Ramos (cell line): ENCODE results near the gene PKN2.
"Not testable (repeated sequence)": the region's sequence is repeated elsewhere in the genome, so short reads cannot be mapped to it uniquely, and the experiment has no call there.

ENCODE experiments used
- in situ Hi-C: fragments of 300-500 bp; cut with MboI; formaldehyde crosslinking; loops from one replicate; pipeline ENCODE4 v1.14.3; 2022; ENCODE audit warnings: low sequenced_read_pairs; ENCODE audit not compliant: unreplicated experiment

Gene PKN2

DNA sequence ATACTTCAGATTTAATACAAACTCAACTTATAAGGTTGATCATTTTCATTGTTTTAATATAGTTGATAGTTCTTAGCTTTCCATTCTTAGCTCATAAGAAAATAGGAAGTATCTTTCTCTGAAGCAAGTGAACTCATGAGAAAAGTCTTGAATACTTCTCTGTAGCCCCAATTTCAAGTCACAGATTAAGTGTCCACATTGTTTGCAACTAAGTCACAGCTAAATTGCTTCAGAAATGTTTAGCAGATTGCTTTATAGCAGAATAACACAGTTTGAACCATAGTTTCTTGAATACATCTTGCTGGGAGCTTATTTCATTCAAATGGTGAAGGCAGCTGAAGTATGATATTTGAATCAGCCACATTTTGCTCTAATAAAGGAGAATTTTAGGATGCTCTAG, 10.6 kb upstream of the PKN2 start:
- in situ Hi-C loops, result no loop called here

DNA sequence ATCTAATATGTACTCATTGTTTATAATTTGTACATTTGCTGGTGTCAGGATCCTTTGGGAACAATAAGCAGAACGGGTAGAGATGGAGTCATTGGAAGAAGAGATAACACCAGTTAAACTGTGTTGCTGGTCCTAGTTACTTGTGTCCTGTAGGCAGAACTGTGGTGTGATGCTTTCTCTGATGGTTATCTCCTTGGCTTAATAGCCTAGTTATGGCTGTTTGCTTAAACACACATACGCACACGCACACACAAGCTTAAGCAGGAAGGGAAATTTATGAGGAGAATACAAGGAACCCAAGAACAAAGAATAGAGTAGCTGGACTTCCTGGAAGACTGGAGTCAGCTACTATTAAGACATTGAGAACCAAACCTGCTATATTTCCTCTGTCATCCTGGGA, 5.7 kb upstream of the PKN2 start:
- in situ Hi-C loops, result no loop called here

DNA sequence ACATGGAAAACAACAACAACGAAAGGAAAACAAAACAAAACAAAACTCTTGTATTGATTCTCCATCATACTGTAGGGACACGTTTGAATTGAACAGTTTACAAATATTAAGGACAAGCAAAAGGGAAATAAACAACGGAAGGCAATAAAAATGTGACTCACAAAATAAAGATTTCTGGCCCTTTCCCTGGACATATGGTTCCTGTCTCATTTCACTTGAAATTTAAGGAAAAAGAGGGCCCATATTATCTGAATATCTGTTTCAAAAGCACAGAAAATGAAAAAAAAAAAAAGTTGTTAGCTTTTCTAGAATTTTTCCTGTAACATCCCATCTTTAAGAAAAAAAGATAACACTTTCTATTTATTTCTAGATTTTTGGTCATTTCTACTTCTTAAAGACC, 3.6 kb upstream of the PKN2 start:
- in situ Hi-C loops, result no loop called here

DNA sequence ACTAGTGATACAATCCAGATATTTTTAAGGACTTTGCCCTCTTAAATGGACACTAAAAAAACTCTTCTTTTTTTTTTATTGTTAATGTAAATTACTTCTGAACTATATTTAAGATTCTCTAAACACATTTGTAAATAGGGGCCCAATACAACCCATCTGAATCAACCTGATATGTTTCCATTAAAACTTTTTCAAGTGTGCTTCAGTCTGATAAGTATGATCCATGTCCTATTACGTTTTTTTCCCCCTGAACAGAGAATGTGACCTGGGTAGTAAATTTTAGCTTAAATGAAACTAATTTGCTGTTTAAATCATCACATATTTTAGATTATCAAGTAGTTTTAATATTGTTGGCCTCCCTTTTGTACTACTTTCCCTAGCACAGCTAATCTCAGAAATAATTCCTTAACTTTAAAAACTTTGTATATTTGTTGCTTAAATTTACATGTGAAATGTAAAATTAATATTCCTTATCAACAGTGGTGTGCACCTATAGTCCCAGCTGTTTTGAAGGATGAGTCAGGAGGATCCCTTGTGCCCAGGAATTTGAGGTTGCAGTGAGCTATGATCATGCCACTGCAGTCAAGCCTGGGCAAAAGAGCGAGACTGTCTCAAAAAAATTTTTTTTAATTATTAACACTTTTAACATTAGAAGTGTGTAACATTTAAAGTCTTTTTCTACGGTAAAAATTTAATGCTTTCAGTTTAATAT, 3.0 kb upstream of the PKN2 start:
- in situ Hi-C loops, result no loop called here

DNA sequence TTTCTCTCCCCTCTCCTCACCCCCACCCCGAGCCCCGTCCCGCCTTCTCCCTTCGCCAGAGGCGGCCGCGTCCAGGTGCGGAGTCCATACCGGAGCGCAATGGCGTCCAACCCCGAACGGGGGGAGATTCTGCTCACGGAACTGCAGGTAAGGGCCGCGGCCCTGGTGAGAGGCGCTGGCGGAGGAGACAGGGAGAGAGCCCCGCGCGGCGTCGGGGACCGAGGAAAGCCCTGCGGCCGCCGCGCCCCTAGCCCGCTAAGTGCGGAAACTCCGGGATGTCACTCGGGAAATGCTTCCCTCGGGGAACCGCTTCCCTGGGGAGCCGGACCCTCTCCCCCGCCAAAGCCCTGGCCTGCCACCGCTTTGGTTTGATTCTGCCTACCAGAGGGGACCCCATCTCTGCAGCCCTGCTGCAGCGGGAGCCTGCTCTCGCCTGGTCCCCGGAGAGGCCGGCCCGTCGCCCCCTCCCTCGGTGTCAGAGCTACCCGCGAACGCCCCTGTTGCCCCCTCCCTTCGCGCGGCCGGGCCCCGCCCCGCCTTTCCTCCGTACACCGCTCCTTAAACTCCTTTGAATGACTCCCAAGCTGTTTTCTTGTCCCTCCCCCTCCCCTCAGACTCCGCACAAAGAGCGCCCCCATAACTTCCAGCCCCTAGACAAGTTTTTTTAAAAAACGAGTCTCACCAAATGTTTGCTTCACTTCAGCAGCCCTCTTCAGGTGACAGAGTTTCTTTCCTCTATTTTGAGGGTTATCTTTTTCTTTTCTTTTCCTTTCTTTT, 597 bp downstream of the PKN2 start:
- in situ Hi-C loops, result no loop called here

DNA sequence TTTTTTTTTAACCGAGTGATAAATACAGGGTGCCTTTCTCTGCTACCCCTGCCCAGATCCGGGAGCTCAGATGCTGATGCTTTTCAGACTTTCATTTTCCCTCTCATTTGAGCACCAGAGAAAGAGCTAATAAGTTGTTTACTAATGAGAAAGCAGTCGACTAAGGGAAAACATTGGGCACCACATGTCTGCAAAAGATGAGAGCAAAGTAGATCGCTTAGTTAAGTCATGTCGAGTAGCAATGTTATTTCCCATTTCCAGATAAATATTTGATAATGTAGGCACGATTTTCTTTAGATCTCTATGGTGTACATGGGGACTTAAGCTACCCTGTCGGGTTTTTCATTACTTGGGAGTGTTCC, 1.2 kb downstream of the PKN2 start:
- in situ Hi-C loops, result no loop called here

DNA sequence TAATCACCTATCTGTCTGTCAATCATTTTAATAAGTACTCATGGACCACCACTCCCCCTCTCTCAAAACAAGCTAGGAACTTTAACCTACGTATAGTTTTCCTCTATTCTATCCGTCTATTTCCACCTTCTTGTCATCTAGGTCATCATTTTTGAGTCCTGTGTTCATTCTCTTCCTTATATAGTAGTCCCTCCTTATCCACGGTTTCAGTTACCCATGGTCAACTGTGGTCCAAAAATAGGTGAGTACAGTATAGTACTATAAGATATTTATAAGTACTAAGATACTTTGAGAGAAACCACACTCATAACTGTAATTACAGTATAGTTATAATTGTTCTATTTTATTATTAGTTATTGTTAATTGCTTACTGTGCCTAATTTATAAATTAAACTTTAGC, 7.5 kb downstream of the PKN2 start:
- in situ Hi-C loops, result no loop called here

DNA sequence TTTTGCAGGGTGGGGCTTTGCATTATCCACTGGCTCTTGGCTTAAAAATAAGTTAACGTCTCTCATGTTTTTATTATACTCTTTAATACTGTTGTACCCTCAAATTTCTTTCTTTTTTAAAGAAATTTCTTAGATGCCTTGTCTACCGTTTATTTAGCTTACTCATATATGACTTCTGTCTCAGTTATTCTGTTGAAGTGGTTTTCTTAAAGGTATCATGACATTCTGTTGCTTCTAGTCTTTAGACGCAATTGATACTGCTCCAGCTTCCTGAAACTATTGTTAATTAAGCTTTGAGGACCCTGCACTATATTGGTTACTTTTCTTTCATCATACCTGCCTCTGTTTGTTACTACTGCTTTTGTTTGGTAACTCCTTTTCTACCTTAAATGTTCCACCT, 11.7 kb downstream of the PKN2 start:
- in situ Hi-C loops, result no loop called here

DNA sequence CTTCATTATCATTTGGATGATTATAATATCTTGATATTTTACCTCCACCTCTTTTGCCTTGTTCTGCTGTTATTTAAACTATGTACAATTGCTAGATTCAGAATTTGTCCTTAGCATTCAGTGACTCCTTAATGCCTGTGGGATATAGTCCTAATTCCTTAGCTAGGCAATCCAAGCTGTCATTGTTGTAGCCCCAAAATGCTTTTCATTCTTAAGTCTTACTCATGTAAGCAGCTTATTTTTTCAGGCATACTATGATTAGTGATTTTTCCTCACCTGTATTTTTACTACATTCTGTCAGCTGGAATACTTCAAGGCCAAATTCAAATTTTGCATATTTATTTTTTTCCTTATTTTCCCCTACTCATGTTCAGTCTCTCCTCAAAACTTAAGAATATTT, 13.4 kb downstream of the PKN2 start:
- in situ Hi-C loops, result no loop called here

DNA sequence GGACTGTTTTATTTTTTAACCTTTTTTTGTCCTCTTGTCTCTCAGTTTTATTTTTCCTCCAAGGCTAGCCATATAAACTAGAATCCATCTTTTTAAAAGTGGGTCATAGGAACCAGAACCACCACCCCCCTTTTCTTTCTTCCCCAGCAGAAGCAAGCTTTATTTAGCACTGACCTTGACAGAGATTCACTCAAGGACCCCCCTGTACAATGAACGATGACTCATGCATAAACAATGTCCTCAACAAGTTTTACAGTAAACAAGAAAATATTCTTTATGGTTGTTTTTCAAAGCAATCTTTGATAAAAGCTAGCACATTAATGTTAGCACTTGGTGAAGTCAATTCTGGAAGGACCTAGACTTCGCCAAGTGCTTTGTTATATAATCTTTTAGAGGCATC, 14.1 kb downstream of the PKN2 start:
- in situ Hi-C loops, result no loop called here

DNA sequence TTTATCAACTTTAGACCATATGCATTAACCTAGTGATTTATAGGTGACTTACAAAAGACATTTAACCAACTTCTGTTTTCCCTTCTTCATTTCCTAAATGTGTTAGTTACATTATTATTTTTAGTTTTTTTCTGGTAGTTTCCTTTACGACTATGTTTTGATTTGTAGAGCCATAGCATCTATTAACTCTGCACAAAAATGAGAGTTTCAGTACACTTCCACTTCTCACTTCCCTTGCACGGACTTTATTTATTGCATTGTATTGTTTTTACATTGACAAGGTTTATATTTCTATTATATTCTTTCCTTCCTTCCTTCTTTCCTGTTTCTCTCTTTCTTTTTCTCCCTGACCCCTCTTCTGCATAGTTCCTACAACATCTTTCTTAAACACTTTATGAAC, 14.7 kb downstream of the PKN2 start:
- in situ Hi-C loops, result no loop called here

DNA sequence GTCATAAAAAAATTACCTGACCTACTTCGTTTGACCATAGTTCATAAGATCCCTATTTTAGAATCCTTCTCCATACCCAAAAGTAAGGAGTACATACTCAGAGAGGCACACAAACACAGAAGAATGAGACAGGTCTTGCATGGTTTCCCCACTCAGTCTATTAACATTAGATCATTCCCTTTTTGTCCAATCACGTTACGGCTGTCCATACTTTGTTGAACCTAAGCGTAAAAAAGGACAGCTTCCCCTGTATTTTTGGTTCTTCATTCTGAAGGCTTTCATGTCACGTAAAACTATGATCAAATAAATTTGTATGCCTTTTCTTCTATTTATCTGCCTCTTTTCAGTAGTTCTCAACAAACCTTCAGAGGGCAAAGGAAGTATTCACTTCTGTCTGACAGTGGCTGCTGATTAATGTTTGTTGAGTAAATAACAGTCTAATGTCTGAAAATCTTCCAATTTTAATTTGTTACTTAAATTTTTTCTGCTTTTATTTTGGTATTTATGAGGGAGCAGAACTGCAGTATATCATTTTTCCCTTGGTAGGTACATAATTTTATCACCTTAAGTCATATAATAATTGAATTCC, 16.4 kb downstream of the PKN2 start:
- in situ Hi-C loops, result no loop called here

DNA sequence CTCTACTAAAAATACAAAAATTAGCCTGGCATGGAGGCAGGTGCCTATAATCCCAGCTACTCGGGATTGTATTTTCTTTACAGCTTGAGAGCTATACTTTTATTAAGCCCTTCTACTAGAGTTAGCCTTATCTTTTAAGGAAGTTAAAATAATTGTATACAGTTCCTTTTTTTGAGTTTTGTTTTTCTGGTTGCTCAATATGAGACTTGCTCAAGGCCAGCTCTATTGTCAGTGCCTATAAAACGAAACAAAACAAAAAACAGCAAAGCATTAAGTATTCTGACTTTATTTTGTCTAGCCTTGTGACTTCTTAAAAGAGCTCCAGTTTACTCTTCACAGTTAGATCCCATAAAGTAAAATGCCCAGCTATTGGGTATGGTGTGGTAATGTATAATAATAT, 17.2 kb downstream of the PKN2 start:
- in situ Hi-C loops, result no loop called here

DNA sequence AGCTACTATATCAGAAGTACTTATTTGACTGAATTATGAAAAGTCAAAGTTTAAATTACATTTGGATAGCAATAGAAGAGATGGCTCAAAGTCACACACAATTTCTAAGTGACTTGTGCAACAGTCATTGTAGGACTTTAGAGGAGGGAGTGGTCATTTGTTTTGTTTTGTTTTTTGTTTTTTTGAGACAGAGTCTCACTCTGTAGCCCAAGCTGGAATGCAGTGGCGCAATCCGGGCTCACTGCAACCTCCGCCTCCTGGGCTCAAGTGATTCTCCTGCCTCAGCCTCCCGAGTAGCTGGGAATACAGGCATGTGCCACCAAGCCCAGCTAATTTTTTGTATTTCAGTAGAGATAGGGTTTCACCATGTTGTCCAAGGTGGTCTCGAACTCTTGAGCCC, 17.7 kb downstream of the PKN2 start:
- in situ Hi-C loops, result not testable (repeated sequence)

DNA sequence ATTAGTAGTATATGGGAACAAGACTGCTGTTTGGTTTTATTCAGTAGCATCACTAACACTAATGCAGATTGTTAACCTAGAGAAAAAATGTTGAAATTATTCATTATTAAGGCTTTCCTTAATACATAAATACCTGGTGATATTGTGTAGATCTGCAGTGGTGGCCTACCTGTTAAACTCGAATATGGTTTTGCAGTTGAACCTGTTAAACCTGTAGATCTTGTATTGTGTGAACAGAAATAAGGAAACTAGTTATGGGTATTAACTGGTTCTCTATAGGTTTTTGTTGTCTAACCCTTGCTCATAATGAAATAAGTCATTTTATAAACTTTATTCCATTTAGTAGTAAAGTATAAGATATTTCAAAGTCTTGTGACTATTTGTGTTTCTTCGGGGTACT, 23.9 kb downstream of the PKN2 start:
- in situ Hi-C loops, result no loop called here

DNA sequence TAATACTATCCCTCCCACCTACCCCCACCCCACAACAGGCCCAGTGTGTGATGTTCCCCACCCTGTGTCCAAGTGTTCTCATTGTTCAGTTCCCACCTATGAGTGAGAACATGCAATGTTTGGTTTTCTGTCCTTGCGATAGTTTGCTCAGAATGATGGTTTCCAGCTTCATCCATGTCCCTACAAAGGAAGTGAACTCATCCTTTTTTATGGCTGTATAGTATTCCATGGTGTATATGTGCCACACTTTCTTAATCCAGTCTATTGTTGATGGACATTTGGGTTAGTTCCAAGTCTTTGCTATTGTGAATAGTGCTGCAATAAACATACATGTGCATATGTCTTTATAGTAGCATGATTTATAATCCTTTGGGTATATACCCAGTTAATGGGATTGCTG, 28.8 kb downstream of the PKN2 start:
- in situ Hi-C loops, result not testable (repeated sequence)

DNA sequence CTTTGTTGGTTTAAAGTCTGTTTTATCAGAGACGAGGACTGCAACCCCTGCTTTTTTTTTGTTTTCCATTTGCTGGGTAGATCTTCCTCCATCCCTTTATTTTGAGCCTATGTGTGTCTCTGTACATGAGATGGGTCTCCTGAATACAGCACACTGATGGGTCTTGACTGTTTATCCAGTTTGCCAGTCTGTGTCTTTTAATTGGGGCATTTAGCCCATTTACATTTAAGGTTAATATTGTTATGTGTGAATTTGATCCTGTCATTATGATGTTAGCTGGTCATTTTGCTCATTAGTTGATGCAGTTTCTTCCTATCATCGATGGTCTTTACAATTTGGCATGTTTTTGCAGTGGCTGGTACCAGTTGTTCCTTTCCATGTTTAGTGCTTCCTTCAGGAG, 32.5 kb downstream of the PKN2 start:
- in situ Hi-C loops, result not testable (repeated sequence)

DNA sequence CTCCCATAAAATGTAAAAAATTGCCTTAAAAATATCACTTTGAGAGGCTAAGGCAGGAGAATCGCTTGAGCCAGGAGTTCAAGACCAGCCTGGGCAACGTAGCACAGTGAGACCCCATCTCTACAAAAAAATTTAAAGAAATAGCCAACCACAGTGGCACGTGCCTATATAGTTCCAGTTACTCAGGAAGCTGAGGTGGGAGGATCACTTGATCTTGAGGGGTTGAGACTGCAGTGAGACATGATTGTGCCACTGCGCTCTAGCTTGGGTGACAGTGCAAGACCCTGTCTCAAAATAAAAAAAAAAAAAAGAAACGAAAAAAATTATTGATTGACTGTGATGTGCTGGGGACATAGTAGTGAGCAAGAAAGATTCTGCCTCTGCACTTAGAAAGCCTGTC, 38.4 kb downstream of the PKN2 start:
- in situ Hi-C loops, result no loop called here

DNA sequence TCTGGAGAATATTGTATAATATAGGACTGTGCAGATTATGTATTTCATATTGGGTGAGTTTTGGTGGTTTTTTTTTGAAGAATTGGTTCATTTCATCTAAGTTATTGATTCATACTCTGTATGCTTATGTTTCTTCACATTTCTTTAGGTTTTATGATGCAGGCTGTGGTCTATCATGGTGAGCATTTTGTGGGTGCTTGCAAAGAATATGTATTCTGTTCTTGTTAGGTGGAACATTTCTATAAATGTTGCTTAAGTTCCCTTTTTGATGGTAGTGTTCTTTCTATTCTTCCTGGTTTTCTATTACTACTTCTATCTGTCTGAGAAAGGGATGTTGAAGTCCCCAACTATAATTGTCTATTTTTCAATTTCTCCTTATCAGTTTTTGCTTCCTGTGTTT, 42.6 kb downstream of the PKN2 start:
- in situ Hi-C loops, result no loop called here

DNA sequence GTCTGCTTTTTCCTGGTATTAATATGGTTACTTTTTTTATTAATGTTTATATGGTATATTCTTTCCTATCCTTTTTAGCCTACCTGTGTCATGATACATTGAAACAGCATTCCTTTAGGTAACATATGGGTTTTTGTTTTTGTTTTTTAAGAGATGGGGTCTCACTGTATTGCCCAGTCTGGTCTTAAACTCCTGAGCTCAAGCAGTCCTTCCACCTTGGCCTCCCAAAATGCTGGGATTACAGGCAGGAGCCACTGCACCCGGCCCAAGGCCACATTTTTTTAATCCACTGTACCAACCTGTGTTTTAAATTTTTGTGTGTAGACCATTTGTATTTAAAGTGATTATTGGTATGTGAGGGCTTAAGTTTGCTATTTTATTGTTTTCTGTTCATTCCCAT, 43.1 kb downstream of the PKN2 start:
- in situ Hi-C loops, result no loop called here

DNA sequence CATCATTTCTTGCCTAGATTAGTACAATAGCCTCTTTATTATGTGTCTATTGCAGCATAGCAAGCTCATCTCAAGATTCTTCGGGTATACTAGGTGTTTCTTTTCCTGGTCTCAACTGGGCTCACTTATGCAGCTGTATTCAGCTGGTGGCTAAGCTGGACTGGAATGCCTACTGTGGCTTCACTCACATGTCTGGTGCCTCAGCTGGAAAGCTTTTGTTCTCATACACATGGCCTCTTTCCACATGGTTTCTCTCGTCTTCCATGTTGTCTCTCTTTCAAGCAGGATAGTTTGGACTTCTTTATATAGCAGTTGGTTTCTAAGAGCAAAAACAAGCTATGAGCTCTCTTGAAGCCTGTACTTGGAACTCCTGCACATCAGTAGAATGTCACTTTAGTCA, 45.2 kb downstream of the PKN2 start:
- in situ Hi-C loops, result no loop called here
